Large intestine (tissue), 3 donors: ENCODE data around the gene C1orf115. TPM values are rescaled to one million over a fixed set of nuclear protein-coding genes. Genes with fewer than 3 reads are reported as not detected.
"Not testable (repeated sequence)": the region's sequence is repeated elsewhere in the genome, so short reads cannot be mapped to it uniquely, and the experiment has no call there.

ENCODE experiments used
- DNase-seq, 2 donors: peaks; one replicate each; pipeline versions ENCODE4 v3.0.0 to v3.0.0-alpha.2; 2013
- H3K27ac ChIP-seq: one replicate; pipeline ENCODE4 v1.5.1; 2013; ENCODE audit warnings: low read length
- H3K27me3 ChIP-seq: 2 replicates; pipeline ENCODE4 v1.6.1; 2013; ENCODE audit warnings: low read length; ENCODE audit not compliant: control insufficient read depth, insufficient read depth
- H3K36me3 ChIP-seq: 2 replicates; pipeline ENCODE4 v1.6.1; 2013; ENCODE audit warnings: low read length; ENCODE audit not compliant: control insufficient read depth, insufficient read depth
- H3K4me1 ChIP-seq: one replicate; pipeline ENCODE4 v1.6.1; 2013; ENCODE audit warnings: low read length; ENCODE audit not compliant: control insufficient read depth, insufficient read depth
- H3K4me3 ChIP-seq: one replicate; pipeline ENCODE4 v1.5.1; 2013; ENCODE audit warnings: low read length
- H3K9me3 ChIP-seq: one replicate; pipeline ENCODE4 v1.6.1; 2013; ENCODE audit warnings: mild to moderate bottlenecking, low read depth, low read length, moderate library complexity; ENCODE audit not compliant: control insufficient read depth
- WGBS: methylation state at CpG from one replicate; pipeline ENCODE4 v1.1.5; 2013; ENCODE audit warnings: low lambda C conversion rate; ENCODE audit not compliant: insufficient coverage; 5-methylcytosine and 5-hydroxymethylcytosine counted together
- polyA plus RNA-seq: library from polyadenylated mRNA; unstranded; fragments of 120-200 nt; gene quantifications from one replicate; pipeline ENCODE4 v1.2.1, GENCODE V29; 2013

The C1orf115 gene
- polyA plus RNA-seq, 1 donor, result 154 TPM

DNA sequence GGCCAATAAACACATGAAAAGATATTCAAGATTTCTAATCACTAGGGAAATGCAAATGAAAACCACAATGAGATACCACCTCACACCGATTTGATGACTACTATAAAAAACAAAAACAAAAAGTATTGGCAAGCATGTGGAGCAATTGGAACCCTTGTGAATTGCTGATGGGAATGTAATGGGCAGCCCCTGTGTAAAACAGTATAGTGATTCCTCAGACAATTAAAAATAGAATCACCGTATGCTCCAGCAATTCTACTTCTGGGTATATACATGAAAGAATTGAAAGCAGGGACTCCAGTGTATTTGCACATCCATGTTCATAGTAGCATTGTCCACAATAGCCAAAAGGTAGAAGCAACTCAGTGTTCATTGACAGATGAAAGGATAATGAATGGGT is 12.9 kb upstream of the C1orf115 start:
- Histone ChIP-seq H3K4me3 (no peak overlapping the region), H3K9me3 (no peaks in the 10 kb centered on the region), H3K4me1 (no peaks in the 10 kb centered on the region), H3K36me3 (no peaks in the 10 kb centered on the region), H3K27me3 (no peaks in the 10 kb centered on the region), H3K27ac (no peak overlapping the region)
- no peak for DNase-seq
- WGBS, result 100% methylated on average over 1 of the region's 2 CpGs

DNA sequence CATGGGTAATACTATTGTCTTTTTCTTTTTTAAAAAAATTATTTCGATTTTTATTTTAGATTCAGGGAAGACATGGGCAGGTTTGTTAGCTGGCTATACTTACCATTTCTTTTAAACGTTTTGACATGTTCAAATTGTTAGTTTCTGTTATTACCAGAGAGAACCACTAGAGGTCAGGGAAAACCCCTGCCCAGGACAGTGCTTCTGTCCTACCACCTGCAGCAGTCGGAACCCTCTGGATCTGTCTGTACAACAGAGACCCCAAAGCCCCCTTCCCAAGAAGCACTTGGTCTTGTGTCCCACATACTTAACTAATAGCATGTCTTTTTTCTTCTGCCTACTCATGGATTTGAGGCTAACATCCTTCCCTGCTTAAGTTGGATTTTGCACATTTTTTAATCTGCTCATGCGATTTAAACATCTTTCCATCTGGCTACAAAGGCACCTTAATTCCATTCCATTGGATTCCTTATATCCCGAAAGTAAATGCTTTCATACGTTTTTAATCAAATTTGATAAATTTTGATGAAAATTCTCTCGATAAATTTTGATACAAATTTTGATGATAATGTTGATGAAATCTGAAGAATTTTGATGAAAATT is 10.0 kb upstream of the C1orf115 start:
- Histone ChIP-seq H3K4me3 (no peak overlapping the region), H3K27ac (no peak overlapping the region), H3K27me3 (no peaks in the 10 kb centered on the region), H3K9me3 (no peaks in the 10 kb centered on the region), H3K4me1 (no peaks in the 10 kb centered on the region), H3K36me3 (no peaks in the 10 kb centered on the region)
- DNase-seq, result peak; percentile 38 to 50
- WGBS, result 57% methylated on average over 4 of the region's 7 CpGs

DNA sequence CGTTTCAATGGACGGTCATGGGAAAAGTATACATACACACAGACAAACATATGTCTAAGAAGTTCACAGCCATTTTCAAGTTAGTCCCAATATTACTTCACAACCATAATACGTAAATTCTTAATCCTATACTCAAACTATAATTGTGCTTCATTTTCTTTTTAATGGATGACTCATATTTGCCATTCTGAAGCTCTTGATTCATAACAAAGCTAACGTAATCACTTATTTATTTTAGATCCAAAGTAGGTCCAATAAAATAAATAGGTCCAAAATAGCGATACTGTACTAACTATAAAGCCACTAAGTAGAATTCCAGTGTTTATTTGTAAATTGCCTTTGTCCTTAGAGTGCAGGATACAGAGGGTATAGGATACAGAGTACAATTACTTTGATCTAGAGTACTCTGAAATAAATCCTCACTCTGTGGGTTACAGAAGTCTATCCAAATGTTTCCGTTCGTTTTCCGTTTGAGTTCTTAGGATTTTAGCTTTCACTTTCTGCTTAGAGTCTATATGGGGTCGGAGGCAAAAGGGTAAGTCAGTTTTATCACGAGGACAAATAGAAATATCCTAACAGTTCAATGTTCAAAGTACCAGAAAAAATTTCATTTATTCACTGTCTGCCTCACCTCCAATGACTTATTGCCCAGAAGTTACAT is 8.8 kb upstream of the C1orf115 start:
- WGBS, result 76% methylated on average over 8 of the region's 10 CpGs
- Histone ChIP-seq H3K27ac (no peak overlapping the region), H3K9me3 (no peaks in the 10 kb centered on the region), H3K27me3 (no peaks in the 10 kb centered on the region), H3K4me3 (no peak overlapping the region), H3K4me1 (no peaks in the 10 kb centered on the region), H3K36me3 (no peaks in the 10 kb centered on the region)
- DNase-seq, result peak in 1 of 2 donors; percentile 53

DNA sequence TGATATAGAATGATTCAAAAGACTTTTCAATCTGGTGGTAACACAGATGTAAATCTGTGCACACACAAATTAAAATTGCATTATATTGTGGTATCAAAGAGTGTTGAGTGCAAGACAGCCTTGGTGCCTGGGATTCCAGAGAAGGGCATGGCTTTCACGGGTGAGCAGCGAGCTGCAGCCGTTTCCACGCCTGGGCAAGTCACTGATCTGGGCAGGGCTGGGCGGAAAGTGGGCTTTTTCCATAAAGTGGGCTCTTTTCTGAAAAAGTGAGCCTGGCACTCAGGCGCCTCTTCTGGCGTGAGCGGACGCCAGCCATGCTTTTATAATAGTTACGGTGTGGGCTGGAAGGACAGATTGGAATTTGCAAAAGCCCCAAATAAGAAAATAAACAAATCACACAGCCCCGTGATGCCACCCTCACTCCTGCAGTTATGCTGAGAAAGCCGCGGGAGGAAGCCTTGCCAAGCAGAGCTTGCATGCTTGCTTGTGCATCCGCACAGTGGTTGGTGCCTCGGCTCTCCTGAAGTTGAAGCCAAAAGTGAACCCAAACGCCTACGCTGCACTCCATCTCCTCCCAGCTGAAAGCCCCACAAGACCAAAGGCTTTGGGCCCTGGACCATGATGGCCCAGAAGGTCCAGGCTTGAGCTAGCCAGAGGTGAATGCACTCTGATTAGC is 7.1 kb upstream of the C1orf115 start:
- Histone ChIP-seq H3K27me3 (no peaks in the 10 kb centered on the region), H3K9me3 (no peaks in the 10 kb centered on the region), H3K27ac (no peak overlapping the region), H3K36me3 (no peaks in the 10 kb centered on the region), H3K4me1 (no peaks in the 10 kb centered on the region), H3K4me3 (no peak overlapping the region)
- DNase-seq, result no peak
- no CpG with 5 or more reads among the region's 17 CpGs for WGBS

DNA sequence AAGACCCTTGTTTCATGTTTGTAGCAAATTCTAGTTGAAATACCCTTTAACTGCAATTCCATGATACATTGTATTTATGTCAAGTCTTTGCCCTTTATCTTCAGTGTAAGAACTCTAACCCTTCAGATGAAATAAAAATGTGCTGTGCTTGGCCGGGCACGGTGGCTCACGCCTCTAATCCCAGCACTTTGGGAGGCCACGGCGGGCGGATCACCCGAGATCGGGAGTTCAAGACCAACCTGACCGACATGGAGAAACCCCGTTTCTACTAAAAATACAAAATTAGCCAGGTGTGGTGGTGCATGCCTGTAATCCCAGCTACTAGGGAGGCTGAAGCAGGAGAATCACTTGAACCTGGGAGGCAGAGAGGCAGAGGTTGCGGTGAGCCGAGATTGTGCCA is 6.4 kb upstream of the C1orf115 start:
- not testable (repeated sequence) for H3K4me3 ChIP-seq, DNase-seq, H3K36me3 ChIP-seq, H3K27me3 ChIP-seq, H3K9me3 ChIP-seq, H3K4me1 ChIP-seq, H3K27ac ChIP-seq
- no CpG with 5 or more reads among the region's 12 CpGs for WGBS

DNA sequence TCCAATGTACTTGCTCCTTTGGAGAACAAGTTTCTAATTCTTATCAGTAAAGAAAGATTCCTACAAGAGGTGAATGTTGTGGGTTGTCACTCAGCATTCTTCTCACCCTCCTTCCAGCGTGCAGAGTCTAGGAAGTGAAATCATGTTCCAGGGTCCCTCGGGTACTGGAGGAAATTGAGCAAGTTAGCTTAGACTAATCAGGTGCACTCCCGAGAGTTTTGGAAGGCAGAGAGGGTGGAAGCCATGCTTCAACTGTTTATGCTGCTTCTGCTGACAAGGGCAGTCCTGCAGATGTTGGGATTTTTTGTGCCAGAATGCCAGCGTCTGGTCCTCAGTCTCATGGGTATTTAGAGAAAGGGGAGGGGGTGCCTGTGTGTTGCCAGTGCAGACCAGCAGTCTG is 5.3 kb upstream of the C1orf115 start:
- H3K27ac ChIP-seq, result no peak overlapping the region
- H3K27me3 ChIP-seq, result no peaks in the 10 kb centered on the region
- no peaks in the 10 kb centered on the region for H3K36me3 ChIP-seq
- no peak for DNase-seq
- no CpG with 5 or more reads among the region's 4 CpGs for WGBS
- H3K4me3 ChIP-seq, result no peak overlapping the region
- no peaks in the 10 kb centered on the region for H3K9me3 ChIP-seq
- H3K4me1 ChIP-seq, result no peaks in the 10 kb centered on the region

DNA sequence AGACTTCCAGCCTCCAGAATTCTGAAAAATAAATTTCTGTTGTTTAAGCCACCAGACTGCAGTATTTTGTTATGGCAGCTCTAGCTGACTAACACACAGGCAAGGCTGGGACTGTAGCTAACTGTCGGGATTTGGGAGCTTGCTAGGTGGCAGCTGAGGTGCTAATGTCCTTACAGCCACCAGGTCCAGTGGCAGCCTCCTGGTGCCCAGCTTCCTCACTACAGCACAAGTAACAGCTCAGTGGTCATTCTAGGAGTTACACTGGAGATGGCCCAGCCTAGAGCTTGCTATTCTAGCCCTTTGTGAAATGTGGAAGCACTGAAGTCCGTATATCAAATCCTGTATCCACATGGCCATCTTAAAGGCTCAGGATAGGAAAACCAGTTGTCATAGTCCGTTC is 4.3 kb upstream of the C1orf115 start:
- no peaks in the 10 kb centered on the region for H3K36me3 ChIP-seq
- H3K27me3 ChIP-seq, result no peaks in the 10 kb centered on the region
- H3K9me3 ChIP-seq, result no peaks in the 10 kb centered on the region
- no peak overlapping the region for H3K27ac ChIP-seq
- WGBS, result 100% methylated on average over 1 of the region's 3 CpGs
- DNase-seq, result no peak
- H3K4me1 ChIP-seq, result no peaks in the 10 kb centered on the region
- no peak overlapping the region for H3K4me3 ChIP-seq

DNA sequence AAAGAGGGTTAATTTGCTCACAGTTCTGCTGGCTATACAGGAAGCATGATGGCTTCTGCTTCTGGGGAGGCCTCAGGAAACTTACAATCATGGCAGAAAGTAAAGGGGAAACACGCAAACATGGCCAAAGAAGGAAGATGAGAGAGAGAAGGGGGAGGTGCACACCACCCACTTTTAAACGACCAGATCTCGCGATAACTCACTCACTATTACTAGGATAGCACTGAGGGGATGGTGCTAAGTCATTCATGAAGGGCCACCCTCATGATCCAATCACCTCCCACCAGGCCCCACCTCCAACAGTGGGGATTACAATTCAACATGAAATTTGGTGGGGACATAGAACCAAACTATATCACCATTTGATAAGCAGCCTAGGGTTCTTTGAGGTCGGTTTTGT is 2.4 kb upstream of the C1orf115 start:
- H3K27ac ChIP-seq, result no peak overlapping the region
- no peak for DNase-seq
- peaks cover 2% of the 10 kb centered on the region for H3K4me1 ChIP-seq
- H3K27me3 ChIP-seq, result no peaks in the 10 kb centered on the region
- H3K9me3 ChIP-seq, result no peaks in the 10 kb centered on the region
- WGBS, result no CpG with 5 or more reads among the region's 5 CpGs
- no peaks in the 10 kb centered on the region for H3K36me3 ChIP-seq
- H3K4me3 ChIP-seq, result no peak overlapping the region

DNA sequence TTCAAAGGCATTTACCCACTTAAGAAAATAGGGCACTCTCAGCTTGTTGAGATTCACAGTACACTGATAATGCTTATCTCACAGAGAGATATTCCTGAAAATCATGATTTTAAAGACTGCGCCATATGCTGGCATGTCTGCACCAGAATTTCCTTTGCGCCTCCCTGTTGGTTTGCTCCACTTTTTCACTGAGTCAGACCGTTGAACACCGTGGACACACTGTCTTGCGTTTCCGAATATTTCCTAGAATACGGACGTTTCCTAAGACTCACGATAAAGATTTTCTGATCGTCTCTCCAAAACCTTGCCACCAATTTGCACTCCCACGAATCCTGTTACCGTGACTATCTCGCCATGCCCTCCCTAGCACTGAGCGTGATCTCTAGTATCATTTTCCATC is 497 bp upstream of the C1orf115 start:
- Histone ChIP-seq H3K4me1 (peaks cover 3% of the 10 kb centered on the region), H3K9me3 (no peaks in the 10 kb centered on the region), H3K27me3 (no peaks in the 10 kb centered on the region), H3K27ac (no peak overlapping the region), H3K36me3 (no peaks in the 10 kb centered on the region), H3K4me3 (peak overlapping the region; percentile 94)
- DNase-seq, result no peak
- WGBS, result 50% methylated on average over 2 of the region's 14 CpGs

DNA sequence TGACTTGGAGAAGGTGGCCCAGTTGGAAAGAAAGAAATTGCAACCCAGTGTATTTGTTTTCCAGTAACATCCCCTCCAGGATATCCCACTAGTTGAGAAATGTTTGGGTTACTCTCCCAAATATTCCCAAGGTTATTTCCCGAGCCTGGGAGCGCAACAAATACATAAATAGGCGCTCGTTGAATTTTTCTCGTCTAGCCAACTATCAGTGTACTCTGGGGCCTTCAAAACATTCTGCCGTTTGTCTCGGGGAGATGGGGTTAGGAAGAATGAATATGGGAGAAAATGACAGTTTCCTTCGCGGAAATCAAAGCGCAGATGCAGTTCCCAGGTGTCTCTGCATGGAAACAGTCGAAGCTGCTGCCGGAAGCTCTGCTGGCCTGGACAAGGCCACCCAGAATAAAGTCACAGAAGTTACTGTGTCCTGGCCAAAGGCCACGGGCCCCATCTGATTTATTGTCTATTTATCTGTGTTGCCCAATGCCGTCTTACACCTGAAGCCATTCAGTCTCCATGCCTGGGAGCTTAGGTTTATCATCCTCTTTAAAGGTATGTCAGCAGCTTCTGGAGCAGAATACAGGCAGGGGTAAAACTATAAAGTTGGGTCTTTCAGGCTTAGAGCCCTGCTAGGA is 1.0 kb downstream of the C1orf115 start:
- Histone ChIP-seq H3K9me3 (no peaks in the 10 kb centered on the region), H3K27ac (peak overlapping the region; percentile 86), H3K36me3 (no peaks in the 10 kb centered on the region), H3K4me3 (peak overlapping the region; percentile 94), H3K27me3 (no peaks in the 10 kb centered on the region), H3K4me1 (peaks cover 3% of the 10 kb centered on the region)
- peak; percentile 63 to 84 for DNase-seq
- WGBS, result 20% methylated on average over 1 of the region's 14 CpGs
